ENCODE results near the gene AACS.
"Not testable (repeated sequence)": the region's sequence is repeated elsewhere in the genome, so short reads cannot be mapped to it uniquely, and the experiment has no call there.

AACS gene

DNA sequence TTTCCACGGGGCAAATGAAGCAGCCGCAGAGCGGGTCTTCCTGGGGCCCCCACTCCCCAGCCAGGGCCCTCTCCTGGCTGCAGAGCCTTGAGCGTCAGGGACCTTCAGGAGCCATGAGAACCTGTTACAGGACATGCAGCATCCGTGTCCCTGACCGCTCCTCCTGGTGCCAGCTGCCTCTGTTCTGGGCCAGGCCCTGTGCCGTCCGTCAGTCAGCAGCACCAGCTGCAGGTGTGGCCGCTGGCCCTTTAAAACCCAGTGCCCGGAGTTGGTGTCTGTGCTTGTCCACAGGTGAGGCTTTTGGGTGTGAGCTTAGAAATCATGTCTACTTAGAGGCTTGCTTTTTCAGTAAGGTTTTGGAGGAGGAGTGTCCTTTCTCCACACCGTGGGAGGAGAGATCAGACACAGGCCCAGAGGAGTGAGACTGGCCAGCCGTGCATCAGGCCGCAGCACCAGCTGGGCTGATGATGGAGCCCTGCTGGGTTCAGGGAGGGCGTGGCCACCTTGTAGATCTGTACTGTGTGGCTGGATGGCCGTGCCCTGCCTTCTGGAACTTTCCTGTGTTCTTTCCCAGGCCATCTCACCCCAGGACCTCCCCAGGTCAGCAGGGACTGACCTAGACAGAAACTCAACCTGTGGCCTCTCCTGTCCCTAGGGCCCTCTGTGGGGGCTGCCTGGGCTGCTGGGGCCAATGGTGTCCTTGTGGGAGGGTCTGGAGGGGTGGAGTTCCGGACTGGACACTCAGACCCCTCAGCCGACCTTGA is 27.1 kb downstream of the AACS start:
- DNase-seq (ENCODE audit: low read depth) = no peak

DNA sequence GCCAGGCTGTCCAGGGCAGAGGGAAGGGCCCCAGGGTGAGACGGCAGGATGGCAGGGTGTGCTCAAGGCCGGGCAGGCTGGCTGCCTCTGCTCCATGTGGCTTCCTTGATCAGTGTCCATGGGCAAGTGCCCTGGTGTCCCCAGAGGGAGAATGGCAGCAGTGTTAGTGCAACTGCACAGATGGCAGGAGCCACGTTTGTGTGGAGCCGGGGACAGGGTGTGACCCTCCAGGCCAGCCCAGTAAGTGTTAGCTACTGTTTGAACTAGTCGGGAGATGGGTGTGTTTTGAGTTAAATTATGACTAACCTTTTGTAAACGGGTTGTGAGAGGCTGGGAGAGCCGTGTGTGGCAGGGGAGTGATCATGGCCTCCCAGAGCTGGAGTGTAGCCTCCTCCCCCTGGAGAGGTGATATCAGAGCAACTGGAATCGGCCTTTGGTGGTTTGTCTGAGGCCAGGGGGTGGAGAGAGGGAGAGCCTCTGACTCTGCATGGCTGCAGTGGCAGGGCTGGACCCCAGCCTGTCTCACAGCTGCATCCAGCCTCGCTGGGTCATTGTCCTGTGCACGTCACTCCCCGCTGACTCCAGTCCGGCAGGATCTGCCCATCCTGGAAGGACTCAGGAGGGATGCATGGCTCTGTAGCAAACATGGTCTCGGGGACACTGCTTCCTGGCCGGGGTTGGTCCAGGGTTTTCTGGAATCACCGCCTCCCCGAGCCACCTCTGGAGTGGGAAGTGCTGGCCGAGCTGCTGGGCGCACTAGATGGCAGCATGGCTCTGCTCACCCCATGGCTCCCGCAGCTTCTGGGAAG is 27.8 kb downstream of the AACS start:
- DNase-seq (ENCODE audit: low read depth) = no peak

- no peak for DNase-seq (ENCODE audit: low read depth)
Observed at GRCh38 chr12:125093681-125094330, 28.6 kb downstream of the AACS start.

DNA sequence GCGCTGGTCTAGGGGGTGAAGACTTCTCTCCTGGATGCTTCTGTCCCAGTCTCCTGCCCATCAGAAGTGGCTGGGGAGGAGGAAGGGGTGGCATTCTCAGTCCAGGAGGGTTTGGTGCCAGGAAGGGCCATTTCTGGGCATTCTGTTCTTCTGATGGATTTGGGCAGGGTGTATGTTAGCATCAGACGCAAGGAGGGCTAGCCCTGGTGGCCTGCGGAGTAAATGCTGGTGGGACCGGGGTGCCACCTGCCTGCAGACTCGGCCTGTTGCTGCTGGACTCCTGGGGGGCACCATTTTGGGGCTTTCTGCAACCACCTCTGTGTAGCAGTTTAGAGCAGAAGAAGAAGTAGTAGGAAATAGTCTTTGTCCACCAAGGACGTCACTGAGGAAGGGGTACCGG is 31.7 kb downstream of the AACS start:
- DNase-seq (ENCODE audit: low read depth) = no peak

DNA sequence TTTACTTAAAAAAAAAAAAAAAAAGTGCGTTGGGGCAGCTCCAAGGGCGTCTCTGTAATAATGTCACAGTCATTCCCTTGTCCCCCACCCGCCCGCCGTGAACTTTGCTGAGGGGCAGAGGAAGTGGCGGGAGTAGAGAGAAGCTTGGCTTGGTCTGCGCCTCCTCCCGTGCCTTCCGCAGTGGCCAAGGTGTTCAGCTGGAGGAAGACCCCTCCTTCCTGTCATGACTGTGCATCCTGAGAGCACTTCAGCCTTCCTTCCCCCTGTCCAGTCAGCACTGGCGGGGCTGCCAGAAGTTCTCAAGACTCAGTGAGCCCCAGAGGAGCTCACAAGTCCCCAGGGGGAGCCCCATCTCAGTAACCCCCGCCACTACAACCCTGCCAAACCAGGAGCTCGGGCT is 32.2 kb downstream of the AACS start:
- no peak for DNase-seq (ENCODE audit: low read depth)

DNA sequence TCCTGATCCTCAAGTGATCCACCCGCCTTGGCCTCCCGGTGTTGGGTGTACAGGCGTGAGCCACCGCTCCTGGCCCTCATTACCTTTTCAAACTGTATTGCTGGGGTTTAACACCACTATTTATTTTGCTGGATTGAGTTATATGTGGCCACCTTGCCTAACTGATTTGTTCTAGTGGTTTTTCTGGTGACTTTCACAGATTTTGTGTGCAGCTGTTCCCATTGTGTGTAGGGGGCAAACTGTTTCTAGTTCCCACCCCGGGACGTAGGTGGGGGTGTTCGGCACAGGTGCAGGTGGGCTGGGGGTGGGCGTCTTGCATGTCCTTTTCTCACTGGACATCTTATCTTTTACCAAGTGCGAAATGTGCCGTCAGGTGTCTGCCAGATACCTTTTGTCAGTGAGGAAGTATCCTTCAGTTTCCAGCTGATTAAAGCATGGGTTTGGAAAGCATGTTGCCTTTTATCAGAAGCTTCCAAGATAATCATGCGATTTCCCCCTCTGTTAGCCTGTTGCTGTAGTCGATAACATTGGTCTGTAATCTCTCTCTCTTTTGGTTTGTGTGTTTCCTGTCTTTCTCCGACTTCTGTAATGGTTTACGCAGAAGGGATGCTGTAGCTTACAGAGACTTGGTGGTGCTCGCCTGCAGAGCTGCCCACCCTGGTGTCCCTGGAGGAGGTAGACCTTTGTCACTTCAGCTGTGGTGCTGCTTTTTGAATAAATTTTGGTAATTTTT is 33.6 kb downstream of the AACS start:
- no peak for DNase-seq (ENCODE audit: low read depth)

DNA sequence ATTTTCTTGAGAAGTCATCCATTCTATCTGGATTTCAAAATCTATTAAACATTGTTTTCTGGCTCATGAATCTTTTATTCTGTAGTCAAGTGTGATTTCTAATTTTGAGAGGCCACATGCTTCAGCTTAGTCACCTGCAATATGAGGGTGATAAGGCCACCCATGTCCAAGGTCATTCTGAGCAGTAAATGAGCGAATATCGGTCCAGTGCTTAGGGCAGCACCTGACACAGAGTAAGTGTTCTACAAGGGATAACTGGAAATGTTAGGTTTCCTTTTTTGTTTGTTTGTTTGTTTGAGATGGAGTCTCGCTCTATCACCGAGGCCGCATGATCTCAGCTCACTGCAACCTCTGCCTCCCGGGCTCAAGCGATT is 34.2 kb downstream of the AACS start:
- DNase-seq (ENCODE audit: low read depth) = no peak

DNA sequence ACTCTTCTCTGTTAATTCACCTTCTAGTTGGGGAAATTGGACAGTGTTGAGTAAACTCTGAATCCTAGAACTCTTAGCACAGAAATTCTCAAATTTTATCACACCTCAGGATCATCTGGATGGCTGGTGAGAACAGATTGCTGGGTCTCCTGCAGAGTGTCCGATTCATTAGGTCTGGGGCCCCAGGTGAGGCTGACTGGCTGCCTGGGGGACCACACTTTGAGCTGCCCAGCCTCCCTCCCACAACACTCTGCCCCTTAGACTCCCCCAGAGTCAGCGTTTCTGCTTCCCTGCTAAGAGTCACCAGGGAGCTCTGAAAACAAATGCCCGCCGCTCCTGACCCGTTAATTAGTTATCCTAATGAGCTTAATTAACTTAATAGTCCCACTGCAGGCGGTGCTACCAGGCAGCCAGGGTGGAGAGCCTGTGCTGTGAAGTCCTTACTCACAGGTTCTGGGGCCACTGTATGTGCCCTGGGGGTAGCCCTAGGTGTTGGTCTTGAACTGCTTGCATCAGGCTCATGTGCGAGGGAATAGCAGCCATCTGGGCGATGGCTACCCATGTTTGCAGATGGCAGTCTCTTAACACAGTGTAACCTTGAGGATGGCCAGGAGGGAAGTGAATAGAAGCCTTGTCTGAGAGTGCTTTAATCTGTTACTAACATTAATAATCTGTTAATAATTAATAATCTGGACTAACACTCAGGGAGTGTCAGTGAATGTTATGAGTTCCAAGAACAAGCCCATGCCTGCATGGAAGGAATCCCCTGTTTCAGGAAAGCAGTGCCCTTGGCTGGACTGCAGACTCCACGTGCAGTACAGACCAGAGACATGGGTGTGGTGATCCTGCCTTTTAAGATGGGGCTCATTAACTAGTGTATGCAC is 35.6 kb downstream of the AACS start:
- no peak for DNase-seq (ENCODE audit: low read depth)

DNA sequence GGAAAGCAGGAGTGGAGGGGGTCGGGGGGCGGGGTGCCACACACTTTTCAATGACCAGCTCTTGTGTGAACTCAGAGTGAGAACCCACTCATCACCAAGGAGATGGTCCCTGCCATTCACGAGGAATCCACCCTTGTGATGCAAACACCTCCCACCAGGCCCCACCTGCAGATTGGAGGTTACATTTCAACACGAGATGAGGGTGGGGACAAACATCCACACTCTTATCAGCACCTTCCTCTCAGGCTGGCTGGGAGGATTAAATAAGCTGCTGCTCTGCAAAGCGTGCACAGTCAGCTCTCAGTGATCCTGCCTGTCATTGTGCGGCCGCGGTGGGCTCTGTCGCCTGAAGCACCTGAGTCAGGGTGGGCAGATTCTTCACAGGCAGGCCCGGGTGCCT is 39.7 kb downstream of the AACS start:
- no peak for DNase-seq (ENCODE audit: low read depth)

DNA sequence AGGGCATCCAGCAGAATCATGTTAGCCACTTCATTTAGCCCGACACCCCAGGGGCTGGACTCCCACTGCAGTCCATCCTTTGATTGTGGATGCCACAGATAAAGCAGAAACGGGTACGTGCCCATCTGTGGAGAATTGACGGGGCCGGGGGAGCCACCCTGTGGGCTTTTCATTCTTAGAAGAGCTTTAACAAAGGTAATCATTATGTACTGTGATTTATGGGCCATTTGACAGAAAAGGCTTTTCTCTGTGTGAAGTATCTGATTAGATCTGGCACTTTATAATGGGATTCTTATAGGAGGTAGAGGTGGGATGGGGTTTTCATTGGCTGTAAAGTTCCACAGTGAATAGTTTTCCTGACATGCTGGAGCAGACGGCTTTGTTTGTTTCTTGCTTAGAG is 40.4 kb downstream of the AACS start:
- no peak for DNase-seq (ENCODE audit: low read depth)

GRCh38 chr12:125110641-125111360 is 45.6 kb downstream of the AACS start:
- no peak for DNase-seq (ENCODE audit: low read depth)

GRCh38 chr12:125111403-125111802 is 46.2 kb downstream of the AACS start:
- DNase-seq (ENCODE audit: low read depth) = no peak

DNA sequence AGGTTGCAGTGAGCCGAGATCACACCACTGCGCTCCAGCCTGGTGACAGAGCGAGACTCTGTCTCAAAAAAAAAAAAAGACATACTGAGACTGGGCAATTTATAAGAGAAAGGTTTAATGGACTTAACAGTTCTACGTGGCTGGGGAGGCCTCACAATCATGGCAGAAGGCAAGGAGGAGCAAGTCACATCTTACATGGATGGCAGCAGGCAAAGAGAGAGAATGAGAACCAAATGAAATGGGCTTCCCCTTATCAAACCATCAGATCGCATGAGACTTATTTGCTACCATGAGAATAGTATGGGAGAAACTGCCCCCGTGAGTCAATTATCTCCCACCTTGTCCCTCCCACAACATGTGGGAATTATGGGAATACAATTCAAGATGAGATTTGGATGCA is 47.4 kb downstream of the AACS start:
- not testable (repeated sequence) for DNase-seq (ENCODE audit: low read depth)

DNA sequence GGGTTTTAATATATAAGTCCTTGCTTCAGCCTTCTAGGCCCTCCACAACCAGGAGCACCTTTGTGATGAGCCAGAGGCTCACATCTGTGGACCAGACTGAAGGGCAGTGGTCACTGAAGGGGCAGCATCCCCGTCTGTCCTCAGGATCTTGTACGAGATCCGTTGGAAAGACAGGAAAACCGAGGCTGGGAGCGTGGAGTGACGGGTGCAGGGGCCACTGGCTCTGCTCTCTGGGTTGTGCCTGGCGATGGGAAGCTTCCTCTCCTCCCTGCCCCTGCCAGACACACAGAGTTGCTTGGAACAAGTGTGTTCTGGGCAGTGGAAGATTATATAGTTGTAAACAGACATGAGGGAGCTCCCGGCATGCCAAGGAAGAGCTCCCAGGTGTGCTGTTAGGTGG is 48.0 kb downstream of the AACS start:
- DNase-seq (ENCODE audit: low read depth) = no peak

- DNase-seq (ENCODE audit: low read depth) = no peak
Observed at GRCh38 chr12:125113789-125114188, 48.6 kb downstream of the AACS start.

DNA sequence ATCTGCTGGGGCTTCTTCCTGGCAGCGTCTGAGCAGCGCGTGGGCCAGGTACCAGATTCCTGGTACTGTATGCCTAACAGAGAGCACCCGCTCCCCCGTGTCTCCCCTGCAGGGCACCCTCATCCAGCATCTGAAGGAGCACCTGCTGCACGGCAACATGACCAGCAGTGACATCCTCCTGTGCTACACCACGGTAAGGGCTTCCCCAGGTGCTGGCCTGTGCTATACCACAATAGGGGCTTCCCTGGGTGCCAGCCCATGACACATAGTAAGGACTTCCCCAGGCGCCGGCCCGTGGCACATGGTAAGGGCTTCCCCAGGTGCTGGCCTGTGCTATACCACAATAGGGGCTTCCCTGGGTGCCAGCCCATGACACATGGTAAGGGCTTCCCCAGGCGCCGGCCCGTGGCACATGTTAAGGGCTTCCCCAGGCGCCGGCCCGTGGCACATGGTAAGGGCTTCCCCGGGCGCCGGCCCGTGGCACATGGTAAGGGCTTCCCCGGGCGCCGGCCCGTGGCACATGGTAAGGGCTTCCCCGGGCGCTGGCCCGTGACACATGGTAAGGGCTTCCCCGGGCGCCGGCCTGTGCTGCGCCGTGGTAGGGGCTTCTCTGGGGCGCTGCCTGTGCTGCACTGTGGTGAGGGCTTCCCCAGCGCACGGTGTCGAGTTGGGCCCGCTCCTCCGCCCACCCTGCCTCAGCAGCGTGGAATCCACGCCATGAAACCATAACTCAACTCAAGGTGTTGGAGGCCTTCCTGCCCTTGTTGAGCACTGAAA is 49.3 kb downstream of the AACS start:
- no peak for DNase-seq (ENCODE audit: low read depth)

DNA sequence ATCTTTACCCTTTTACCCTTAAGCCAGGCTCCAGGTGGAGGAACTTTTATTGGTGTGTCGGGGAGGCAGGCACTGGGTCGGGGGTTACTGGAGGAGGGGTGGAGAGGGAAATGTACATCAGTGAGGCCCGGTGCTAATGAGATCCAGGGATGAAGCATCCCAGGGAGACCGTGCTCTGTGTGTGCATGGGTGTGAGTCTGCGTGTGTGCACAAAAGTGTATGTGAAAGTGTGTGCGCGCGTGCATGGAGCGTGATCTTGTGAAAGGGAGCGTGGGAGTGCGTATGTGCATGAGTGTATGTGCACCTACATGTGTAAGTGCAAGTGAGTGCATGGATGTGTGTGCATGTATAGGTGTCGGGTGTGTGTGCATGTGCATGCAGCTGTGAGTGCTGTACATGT is 55.3 kb downstream of the AACS start:
- no peak for DNase-seq (ENCODE audit: low read depth)

GRCh38 chr12:125121106-125121505 is 55.9 kb downstream of the AACS start:
- DNase-seq (ENCODE audit: low read depth) = no peak

- no peak for DNase-seq (ENCODE audit: low read depth)
Observed at GRCh38 chr12:125122668-125123067, 57.4 kb downstream of the AACS start.

Measured in T-helper 22 cell (primary cell).